HCT116 (cell line): Measurements from ENCODE around the gene RANBP1. TPM values are rescaled to one million over a fixed set of nuclear protein-coding genes. Genes with fewer than 3 reads are reported as not detected.

Source experiments
- ATAC-seq: fragments of 200-7000 bp; cut with Tn5 transposase; 2 replicates; pipeline ENCODE4 v1.9.1; 2020; ENCODE audit warnings: mild to moderate bottlenecking, moderate library complexity
- BruUV-seq: library from RNA; stranded (reverse); fragments of 400-500 nt; replicated peaks from 2 replicates; lab custom pipeline; 2021; lab: Mats Ljungman, UMichigan
- CTCF ChIA-PET: fragments of 300-600 bp; sonication (Branson Sonifier 250); formaldehyde crosslinking; loops from one replicate; lab custom pipeline; 2021; ENCODE audit warnings: antibody characterized with exemption; lab: Charles Lee
- POLR2A ChIA-PET: fragments of 300-600, 350-600 bp; sonication (Branson Sonifier 250); formaldehyde crosslinking; loops from one replicate; lab custom pipeline; 2021; ENCODE audit warnings: antibody characterized with exemption; lab: Charles Lee
- RAD21 ChIA-PET, 2 experiments: fragments of 300-600 bp; sonication (Branson Sonifier 250); formaldehyde crosslinking; loops; one replicate each; lab custom pipeline; 2023; ENCODE audit warnings: low total read pairs in 2 of 2; ENCODE audit not compliant: uncharacterized antibody in 2 of 2, unreplicated experiment in 2 of 2, low non-redundant PET in 1 of 2; lab: Charles Lee
- DNase-seq: peaks from one replicate; pipeline ENCODE4 v3.0.0-alpha.2; 2010; ENCODE audit warnings: low read depth, low spot score
- H2AFZ ChIP-seq: fragments of 200-600 bp; shearing (Covaris generic), sonication (generic); 2 replicates; pipeline ENCODE4 v1.6.1; 2017; ENCODE audit warnings: low read depth, mixed run types, mixed read lengths, antibody characterized with exemption, low read length; ENCODE audit not compliant: poor library complexity, severe bottlenecking
- H3K27ac ChIP-seq: 2 replicates; pipeline ENCODE4 v1.5.1; 2012; ENCODE audit warnings: low read depth, low read length
- H3K27me3 ChIP-seq: fragments of 200-600 bp; sonication (generic); 2 replicates; pipeline ENCODE4 v1.6.1; 2016; ENCODE audit warnings: mixed run types, low read length, mixed read lengths; ENCODE audit not compliant: insufficient read depth
- H3K36me3 ChIP-seq, 2 experiments: fragments of 200-500 bp in 1 of 2; fragments of 200-600 bp in 1 of 2; sonication (Bioruptor generic) in 1 of 2; sonication (generic) in 1 of 2; 2 replicates each; pipeline versions ENCODE4 v1.5.1 to v1.6.1; 2014 to 2016; ENCODE audit warnings: low read length in 2 of 2, inconsistent platforms in 1 of 2, mixed read lengths in 1 of 2, mixed run types in 1 of 2; ENCODE audit not compliant: insufficient read depth in 2 of 2, control insufficient read depth in 1 of 2
- H3K4me1 ChIP-seq, 2 experiments: fragments of 200-600 bp in 1 of 2; sonication (generic) in 1 of 2; 2 replicates each; pipeline versions ENCODE4 v1.5.1 to v1.6.1; 2012 to 2017; ENCODE audit warnings: low read length in 2 of 2, inconsistent platforms in 1 of 2, mild to moderate bottlenecking in 1 of 2, mixed read lengths in 1 of 2, mixed run types in 1 of 2, moderate library complexity in 1 of 2; ENCODE audit not compliant: insufficient read depth in 2 of 2, control insufficient read depth in 1 of 2
- H3K4me2 ChIP-seq: fragments of 200-600 bp; sonication (generic); 2 replicates; pipeline ENCODE4 v1.6.1; 2017; ENCODE audit warnings: mixed run types, low read length, mixed read lengths
- H3K4me3 ChIP-seq, 2 experiments: fragments of 200-600 bp in 1 of 2; sonication (generic) in 1 of 2; replicated peaks in 1 of 2; 2 replicates each; pipeline ENCODE4 v1.5.1; 2011 to 2016; ENCODE audit warnings: low read length in 2 of 2, control low read depth in 1 of 2, low read depth in 1 of 2, mild to moderate bottlenecking in 1 of 2, mixed read lengths in 1 of 2, mixed run types in 1 of 2
- H3K79me2 ChIP-seq: fragments of 200-600 bp; sonication (generic); 2 replicates; pipeline ENCODE4 v1.6.1; 2017; ENCODE audit warnings: mild to moderate bottlenecking, mixed run types, low read length, moderate library complexity, mixed read lengths; ENCODE audit not compliant: insufficient read depth
- H3K9ac ChIP-seq: fragments of 200-600 bp; sonication (generic); 2 replicates; pipeline ENCODE4 v1.6.1; 2016; ENCODE audit warnings: low read length, mixed read lengths
- H3K9me2 ChIP-seq: fragments of 200-600 bp; sonication (generic), shearing (Covaris generic); 2 replicates; pipeline ENCODE4 v1.6.1; 2017; ENCODE audit warnings: mixed run types, mild to moderate bottlenecking, moderate library complexity; ENCODE audit not compliant: insufficient read depth
- H3K9me3 ChIP-seq, 2 experiments: fragments of 200-500 bp in 1 of 2; fragments of 200-600 bp in 1 of 2; sonication (Bioruptor generic) in 1 of 2; sonication (generic) in 1 of 2; 2 replicates each; pipeline ENCODE4 v1.6.1; 2014 to 2017; ENCODE audit warnings: low read length in 2 of 2, mixed read lengths in 2 of 2, inconsistent platforms in 1 of 2, low read depth in 1 of 2, mild to moderate bottlenecking in 1 of 2, mixed run types in 1 of 2, moderate library complexity in 1 of 2; ENCODE audit not compliant: control insufficient read depth in 1 of 2, insufficient read depth in 1 of 2
- H4K20me1 ChIP-seq: fragments of 200-600 bp; sonication (generic), shearing (Covaris generic); 2 replicates; pipeline ENCODE4 v1.6.1; 2017; ENCODE audit warnings: mixed run types, mild to moderate bottlenecking, moderate library complexity; ENCODE audit not compliant: insufficient read depth
- ATF3 ChIP-seq: IDR thresholded peaks from 2 replicates; pipeline ENCODE4 v1.6.1; 2012
- CBX3 ChIP-seq: IDR thresholded peaks from 2 replicates; pipeline ENCODE4 v1.6.1; 2012; ENCODE audit warnings: low read depth
- CEBPB ChIP-seq: IDR thresholded peaks from 2 replicates; pipeline ENCODE4 v1.6.1; 2012; ENCODE audit warnings: low read depth
- ELF1 ChIP-seq: IDR thresholded peaks from 2 replicates; pipeline ENCODE4 v1.6.1; 2012; ENCODE audit warnings: low read depth, borderline replicate concordance
- EZH2 ChIP-seq: fragments of 200-600 bp; sonication (generic); IDR thresholded peaks from 2 replicates; pipeline ENCODE4 v1.6.1; 2017; ENCODE audit warnings: antibody characterized with exemption, mixed run types
- EZH2phosphoT487 ChIP-seq: fragments of 200-600 bp; IDR thresholded peaks from 2 replicates; pipeline ENCODE4 v1.6.1; 2018; ENCODE audit warnings: antibody characterized with exemption, borderline replicate concordance
- FOSL1 ChIP-seq: IDR thresholded peaks from 2 replicates; pipeline ENCODE4 v1.6.1; 2012; ENCODE audit warnings: low read depth
- MAX ChIP-seq: IDR thresholded peaks from 2 replicates; pipeline ENCODE4 v1.6.1; 2012
- RAD21 ChIP-seq: IDR thresholded peaks from 2 replicates; pipeline ENCODE4 v1.6.1; 2012; ENCODE audit warnings: low read depth, mild to moderate bottlenecking
- SIN3A ChIP-seq: IDR thresholded peaks from 2 replicates; pipeline ENCODE4 v1.6.1; 2012; ENCODE audit warnings: low read depth
- SP1 ChIP-seq: IDR thresholded peaks from 2 replicates; pipeline ENCODE4 v1.6.1; 2012; ENCODE audit warnings: low read depth
- ZBTB33 ChIP-seq: IDR thresholded peaks from 2 replicates; pipeline ENCODE4 v1.6.1; 2011; ENCODE audit warnings: mild to moderate bottlenecking, low read length, moderate library complexity; ENCODE audit not compliant: insufficient replicate concordance; ENCODE audit errors: extremely low read depth
- ZNF274 ChIP-seq: fragments of 200-500 bp; sonication (Bioruptor generic); IDR thresholded peaks from 2 replicates; pipeline ENCODE4 v1.6.1; 2014; ENCODE audit warnings: mild to moderate bottlenecking, low read depth, low read length, inconsistent platforms
- intact Hi-C: fragments of 100-400 bp; cut with micrococcal nuclease; formaldehyde crosslinking; loops from 2 replicates; pipeline ENCODE4 v1.10.0; 2022
- total RNA-seq: library from RNA; stranded (reverse); gene quantifications from one replicate; pipeline ENCODE4 v1.2.1, GENCODE V29; 2021; ENCODE audit not compliant: unreplicated experiment

Gene RANBP1
- total RNA-seq, 1 experiment from 2014 or later = 351 TPM

GRCh38 chr22:20106205-20106848 is 9.6 kb upstream of the RANBP1 start:
- Histone ChIP-seq H3K9me2 (no peaks in the 10 kb centered on the region), H3K9ac (no peak overlapping the region), H3K4me3 (no peak overlapping the region), H4K20me1 (0 out of 2 replicates have a peak, but pooled peaks cover 2% of the 10 kb centered on the region), H2AFZ (no peak overlapping the region), H3K9me3 (no peaks in the 10 kb centered on the region), H3K27me3 (no peaks in the 10 kb centered on the region), H3K79me2 (peaks cover 46% of the 10 kb centered on the region), H3K4me1 (peaks cover 0 to 1% of the 10 kb centered on the region in 2 experiments; a peak in 1 of 4 replicates), H3K4me2 (no peak overlapping the region), H3K36me3 (peaks cover 29 to 72% of the 10 kb centered on the region in 2 experiments; a peak in 3 of 4 replicates), H3K27ac (no peak overlapping the region)
- intact Hi-C loops = no loop called here
- ChIA-PET POLR2A (no interaction called here), RAD21 (no interaction called here), CTCF (no interaction called here)
- no TSS peak for BruUV-seq
- TF ChIP-seq SP1 (no peak), ELF1 (no peak), EZH2 (no peak), EZH2phosphoT487 (no peak), CBX3 (no peak), MAX (no peak)
- DNase-seq = no peak
- ATAC-seq = no peak

GRCh38 chr22:20106849-20107237 is 9.1 kb upstream of the RANBP1 start:
- ChIA-PET POLR2A (no interaction called here), RAD21 (no interaction called here), CTCF (no interaction called here)
- ATAC-seq (no peak), DNase-seq (no peak)
- intact Hi-C loops = no loop called here
- BruUV-seq = no TSS peak
- Histone ChIP-seq H3K9ac (no peak overlapping the region), H3K27me3 (no peaks in the 10 kb centered on the region), H3K36me3 (peaks cover 29 to 71% of the 10 kb centered on the region in 2 experiments; a peak in 3 of 4 replicates), H3K9me3 (no peaks in the 10 kb centered on the region), H3K79me2 (peaks cover 40% of the 10 kb centered on the region), H3K4me2 (no peak overlapping the region), H2AFZ (no peak overlapping the region), H3K9me2 (no peaks in the 10 kb centered on the region), H3K27ac (no peak overlapping the region), H4K20me1 (0 out of 2 replicates have a peak, but pooled peaks cover 2% of the 10 kb centered on the region), H3K4me1 (peaks cover 0 to 4% of the 10 kb centered on the region in 2 experiments; a peak in 1 of 4 replicates), H3K4me3 (no peak overlapping the region)
- no peak for TF ChIP-seq EZH2
- TF ChIP-seq RAD21 = no peak
- no peak for TF ChIP-seq MAX
- TF ChIP-seq CEBPB = no peak
- TF ChIP-seq ZNF274 = no peak
- no peak for TF ChIP-seq ATF3
- TF ChIP-seq SIN3A = no peak
- no peak for TF ChIP-seq ZBTB33
- TF ChIP-seq FOSL1 = no peak
- TF ChIP-seq EZH2phosphoT487 = no peak
